ENCODE results near the gene DCC. TPM values are rescaled to one million over a fixed set of nuclear protein-coding genes. Genes with fewer than 3 reads are reported as not detected.

DCC gene
- total and polyA plus RNA-seq, 9 of the 15 experiments (the other 6 are each of a cell fraction or from before 2014, with no cell fraction given), result not detected

- Histone ChIP-seq H3K4me3 (no peak overlapping the region), H4K20me1 (replicated peaks; ENCODE audit: control insufficient read depth, insufficient read depth, low read length) (no peaks in the 10 kb centered on the region), H3K4me2 (ENCODE audit: insufficient read depth, low read length) (no peak overlapping the region), H3K9me3 (replicated peaks; ENCODE audit: control insufficient read depth, insufficient read depth, low read depth, low read length) (no peaks in the 10 kb centered on the region), H3K27ac (ENCODE audit: extremely low read depth, low read depth, low read length) (no peak overlapping the region), H2AFZ (ENCODE audit: low read depth, low read length) (no peak overlapping the region), H3K79me2 (ENCODE audit: control insufficient read depth, insufficient read depth, low read length) (no peaks in the 10 kb centered on the region), H3K4me1 (replicated peaks in 1 of 2; ENCODE audit: control insufficient read depth in 2 of 2, insufficient read depth in 2 of 2, low read length in 2 of 2) (no peaks in the 10 kb centered on the region), H3K27me3 (ENCODE audit: control insufficient read depth in 2 of 2, insufficient read depth in 2 of 2, low read length in 2 of 2) (no peaks in the 10 kb centered on the region), H3K9ac (ENCODE audit: insufficient read depth in 1 of 2, low read depth in 2 of 2, low read length in 2 of 2) (no peak overlapping the region), H3K9me1 (ENCODE audit: control insufficient read depth, insufficient read depth, low read length) (no peaks in the 10 kb centered on the region), H3K36me3 (ENCODE audit: control insufficient read depth, insufficient read depth, low read length) (no peaks in the 10 kb centered on the region)
- ChIA-PET POLR2A (no interaction called here), CTCF (ENCODE audit: low intra/inter-chr PET ratio) (no interaction called here)
- no peak for TF ChIP-seq TBP (optimal IDR thresholded peaks at IDR 0.05; ENCODE audit: low read depth, low read length)
- no peak for TF ChIP-seq KHSRP (IDR thresholded peaks at IDR 0.05)
- TF ChIP-seq TAF9B (IDR thresholded peaks at IDR 0.05; ENCODE audit: partially characterized antibody), result no peak
- no peak for TF ChIP-seq ELF4 (CRISPR knock-in tag; IDR thresholded peaks at IDR 0.05)
- TF ChIP-seq NCOA4 (IDR thresholded peaks at IDR 0.05; ENCODE audit: partially characterized antibody), result no peak
- TF ChIP-seq NFE2 (IDR thresholded peaks at IDR 0.05; ENCODE audit: low read depth), result no peak
- no peak for TF ChIP-seq YY1 (IDR thresholded peaks at IDR 0.05; ENCODE audit: borderline replicate concordance in 1 of 3, control insufficient read depth in 1 of 3, extremely low read depth in 1 of 3, insufficient read depth in 3 of 3, insufficient read length in 1 of 3, insufficient replicate concordance in 2 of 3, low read depth in 1 of 3, low read length in 2 of 3)
- no peak for TF ChIP-seq RBM34 (IDR thresholded peaks at IDR 0.05; ENCODE audit: borderline replicate concordance, insufficient read depth, low read length)
- no peak for TF ChIP-seq PHB (CRISPR knock-in tag; IDR thresholded peaks at IDR 0.05)
- TF ChIP-seq, protein P1, sequence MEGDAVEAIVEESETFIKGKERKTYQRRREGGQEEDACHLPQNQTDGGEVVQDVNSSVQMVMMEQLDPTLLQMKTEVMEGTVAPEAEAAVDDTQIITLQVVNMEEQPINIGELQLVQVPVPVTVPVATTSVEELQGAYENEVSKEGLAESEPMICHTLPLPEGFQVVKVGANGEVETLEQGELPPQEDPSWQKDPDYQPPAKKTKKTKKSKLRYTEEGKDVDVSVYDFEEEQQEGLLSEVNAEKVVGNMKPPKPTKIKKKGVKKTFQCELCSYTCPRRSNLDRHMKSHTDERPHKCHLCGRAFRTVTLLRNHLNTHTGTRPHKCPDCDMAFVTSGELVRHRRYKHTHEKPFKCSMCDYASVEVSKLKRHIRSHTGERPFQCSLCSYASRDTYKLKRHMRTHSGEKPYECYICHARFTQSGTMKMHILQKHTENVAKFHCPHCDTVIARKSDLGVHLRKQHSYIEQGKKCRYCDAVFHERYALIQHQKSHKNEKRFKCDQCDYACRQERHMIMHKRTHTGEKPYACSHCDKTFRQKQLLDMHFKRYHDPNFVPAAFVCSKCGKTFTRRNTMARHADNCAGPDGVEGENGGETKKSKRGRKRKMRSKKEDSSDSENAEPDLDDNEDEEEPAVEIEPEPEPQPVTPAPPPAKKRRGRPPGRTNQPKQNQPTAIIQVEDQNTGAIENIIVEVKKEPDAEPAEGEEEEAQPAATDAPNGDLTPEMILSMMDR (IDR thresholded peaks at IDR 0.05 in 2 of 3, conservative IDR thresholded peaks at IDR 0.05 in 1 of 3; ENCODE audit: insufficient read depth in 2 of 3, low read depth in 1 of 3, low read length in 3 of 3), result no peak
- TF ChIP-seq FOXA3 (CRISPR knock-in tag; conservative IDR thresholded peaks at IDR 0.05 in 1 of 2, IDR thresholded peaks at IDR 0.05 in 1 of 2), result no peak
- TF ChIP-seq HNRNPK (IDR thresholded peaks at IDR 0.05; ENCODE audit: low read depth, low read length, poor library complexity, severe bottlenecking), result no peak
- no peak for TF ChIP-seq ZSCAN32 (CRISPR knock-in tag; IDR thresholded peaks at IDR 0.05)
- TF ChIP-seq MAZ (CRISPR knock-in tag; conservative IDR thresholded peaks at IDR 0.05 in 1 of 2, IDR thresholded peaks at IDR 0.05 in 1 of 2), result no peak
- TF ChIP-seq RFX1 (IDR thresholded peaks at IDR 0.05), result no peak
- WGBS (ENCODE audit: insufficient coverage, low coverage, missing lambda C conversion rate), result 3% methylated on average over 4 of the region's 4 CpGs
- in situ Hi-C loops (cut with MboI) (no loop called here), intact Hi-C loops (cut with micrococcal nuclease) (no loop called here)
- FAIRE-seq, result no peak
- DNase-seq (ENCODE audit: extremely low read depth in 1 of 4, low spot score in 3 of 4), result no peak
- BruUV-seq (replicated peaks), result no TSS peak
- no peak for ATAC-seq
Measured at GRCh38 chr18:52682260-52682659, 342.3 kb downstream of the DCC start.

All from K562 (cell line).